Transverse colon (tissue), 4 donors: ENCODE data around the gene PIGW.

Source experiments
- POLR2A ChIP-seq: fragments of 450-650 bp; IDR thresholded peaks from one replicate; pipeline ENCODE4 v1.6.1; 2016; ENCODE audit warnings: antibody characterized with exemption, mild to moderate bottlenecking, moderate library complexity
- POLR2AphosphoS5 ChIP-seq, 3 donors: sonication (generic); formaldehyde crosslinking; IDR thresholded peaks; one replicate each; pipeline ENCODE4 v1.6.1; 2016; ENCODE audit warnings: antibody characterized with exemption in 3 of 3
- TF ChIP-seq, protein P1 (sequence below), 5 experiments: fragments of 200-600 bp in 3 of 5; fragments of 450-650 bp in 2 of 5; sonication (generic) in 3 of 5; IDR thresholded peaks; 1 replicate in 2 of 5; 2 replicates in 3 of 5; pipeline ENCODE4 v1.5.1; 2016 to 2017; ENCODE audit warnings: antibody characterized with exemption in 5 of 5, inconsistent platforms in 3 of 5, mild to moderate bottlenecking in 2 of 5, moderate library complexity in 1 of 5

DNA sequence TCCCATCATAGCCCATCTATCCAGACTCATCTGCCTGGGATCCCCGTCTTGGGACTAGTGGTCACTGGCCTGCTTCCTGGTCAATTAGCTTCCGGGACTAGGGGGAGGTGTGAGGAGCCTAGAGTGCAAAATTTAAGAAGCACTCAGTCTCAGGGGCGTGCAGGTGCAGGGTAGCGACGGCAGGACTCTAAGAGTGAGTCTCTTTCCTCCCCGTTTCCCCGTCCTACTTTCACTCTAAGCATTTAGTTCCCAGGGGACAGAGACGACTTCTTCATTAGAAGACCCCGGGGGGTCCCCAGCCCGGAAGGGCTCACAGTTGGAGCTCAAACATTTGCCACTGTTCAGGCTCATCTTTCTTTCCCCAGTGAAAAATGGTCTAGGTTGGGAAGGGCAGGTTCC lies 49.0 kb upstream of the PIGW start:
- TF ChIP-seq, protein P1, sequence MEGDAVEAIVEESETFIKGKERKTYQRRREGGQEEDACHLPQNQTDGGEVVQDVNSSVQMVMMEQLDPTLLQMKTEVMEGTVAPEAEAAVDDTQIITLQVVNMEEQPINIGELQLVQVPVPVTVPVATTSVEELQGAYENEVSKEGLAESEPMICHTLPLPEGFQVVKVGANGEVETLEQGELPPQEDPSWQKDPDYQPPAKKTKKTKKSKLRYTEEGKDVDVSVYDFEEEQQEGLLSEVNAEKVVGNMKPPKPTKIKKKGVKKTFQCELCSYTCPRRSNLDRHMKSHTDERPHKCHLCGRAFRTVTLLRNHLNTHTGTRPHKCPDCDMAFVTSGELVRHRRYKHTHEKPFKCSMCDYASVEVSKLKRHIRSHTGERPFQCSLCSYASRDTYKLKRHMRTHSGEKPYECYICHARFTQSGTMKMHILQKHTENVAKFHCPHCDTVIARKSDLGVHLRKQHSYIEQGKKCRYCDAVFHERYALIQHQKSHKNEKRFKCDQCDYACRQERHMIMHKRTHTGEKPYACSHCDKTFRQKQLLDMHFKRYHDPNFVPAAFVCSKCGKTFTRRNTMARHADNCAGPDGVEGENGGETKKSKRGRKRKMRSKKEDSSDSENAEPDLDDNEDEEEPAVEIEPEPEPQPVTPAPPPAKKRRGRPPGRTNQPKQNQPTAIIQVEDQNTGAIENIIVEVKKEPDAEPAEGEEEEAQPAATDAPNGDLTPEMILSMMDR (IDR thresholded peaks at IDR 0.05), result no peak
- TF ChIP-seq POLR2AphosphoS5 (IDR thresholded peaks at IDR 0.05) (no peak), POLR2A (no peak)
